Measurements from ENCODE around the gene RAI1.

Gene RAI1

GRCh38 chr17:17661134-17661533 is 20.1 kb upstream of the RAI1 start:
- H3K36me3 ChIP-seq (ENCODE audit: control insufficient read depth in 2 of 2, insufficient read depth in 1 of 2, low read length in 2 of 2) = no peaks in the 10 kb centered on the region
- ChIA-PET POLR2A (no interaction called here), CTCF (interaction anchor here (1.1 to 1.3 kb wide), 3 partner anchors 8 to 19 kb away, joined by 5 to 6 read pairs (median 6); no protein-coding TSS in a partner anchor)
- H3K9me3 ChIP-seq (ENCODE audit: control insufficient read depth, insufficient read depth, low read depth, low read length) = peaks cover 2% of the 10 kb centered on the region; the same call in 1 of the 2 replicates
- H3K27ac ChIP-seq (ENCODE audit: extremely low read depth, low read depth, low read length) = no peak overlapping the region
- TF ChIP-seq ZSCAN4 (tag by site-specific recombination; IDR thresholded peaks at IDR 0.05) = 0 out of 2 replicates have a peak, but pooled peaks have one; percentile 25
- TF ChIP-seq ZNF629 (tag by site-specific recombination; IDR thresholded peaks at IDR 0.05) = no peak
- H3K4me3 ChIP-seq (ENCODE audit: low read depth, low read length) = no peak overlapping the region
- H3K4me1 ChIP-seq (ENCODE audit: control insufficient read depth, insufficient read depth, low read length) = no peaks in the 10 kb centered on the region

- CTCF ChIA-PET = interaction anchor here (0.6 to 1.3 kb wide), 4 partner anchors 9 to 31 kb away, joined by 3 to 6 read pairs (median 6); no protein-coding TSS in a partner anchor
- Histone ChIP-seq H3K4me3 (ENCODE audit: low read depth, low read length) (no peak overlapping the region), H3K4me1 (ENCODE audit: control insufficient read depth, insufficient read depth, low read length) (no peaks in the 10 kb centered on the region), H3K36me3 (ENCODE audit: control insufficient read depth in 2 of 2, insufficient read depth in 1 of 2, low read length in 2 of 2) (no peaks in the 10 kb centered on the region), H3K27ac (ENCODE audit: extremely low read depth, low read depth, low read length) (no peak overlapping the region), H3K9me3 (ENCODE audit: control insufficient read depth, insufficient read depth, low read depth, low read length) (peaks cover 2% of the 10 kb centered on the region; the same call in 1 of the 2 replicates)
- TF ChIP-seq ZBTB7A (tag by site-specific recombination; IDR thresholded peaks at IDR 0.05; ENCODE audit: low read depth) (no peak), SP2 (tag by site-specific recombination; IDR thresholded peaks at IDR 0.05) (no peak), ZNF560 (tag by site-specific recombination; IDR thresholded peaks at IDR 0.05; ENCODE audit: borderline replicate concordance) (no peak), ZNF146 (tag by site-specific recombination; IDR thresholded peaks at IDR 0.05) (no peak), ZNF335 (tag by site-specific recombination; conservative IDR thresholded peaks at IDR 0.05) (no peak), ZNF354C (tag by site-specific recombination; IDR thresholded peaks at IDR 0.05; ENCODE audit: borderline replicate concordance, low read depth) (no peak), ZNF792 (tag by site-specific recombination; IDR thresholded peaks at IDR 0.05) (no peak), ZNF488 (tag by site-specific recombination; IDR thresholded peaks at IDR 0.05) (no peak), RBAK (tag by site-specific recombination; IDR thresholded peaks at IDR 0.05) (no peak), ZNF157 (tag by site-specific recombination; IDR thresholded peaks at IDR 0.05) (no peak), FEZF1 (tag by site-specific recombination; IDR thresholded peaks at IDR 0.05) (no peak), ZNF600 (tag by site-specific recombination; IDR thresholded peaks at IDR 0.05) (no peak), ZNF596 (tag by site-specific recombination; IDR thresholded peaks at IDR 0.05) (no peak), CTCF (tag by site-specific recombination; IDR thresholded peaks at IDR 0.05) (no peak), ZBTB21 (tag by site-specific recombination; IDR thresholded peaks at IDR 0.05) (no peak), ZNF518A (tag by site-specific recombination; conservative IDR thresholded peaks at IDR 0.05; ENCODE audit: low read depth) (no peak), ZNF449 (tag by site-specific recombination; IDR thresholded peaks at IDR 0.05) (no peak), ZSCAN4 (tag by site-specific recombination; IDR thresholded peaks at IDR 0.05) (no peak)
- POLR2A ChIA-PET = no interaction called here
These were observed 19.3 kb upstream of the RAI1 start for GRCh38 chr17:17661834-17662385.

Measured in HEK293 (cell line).